ENCODE measurements around the gene IFTAP. TPM values are rescaled to one million over a fixed set of nuclear protein-coding genes. Genes with fewer than 3 reads are reported as not detected.

The IFTAP gene
- total RNA-seq, 2 experiments from 2014 or later, result 1.5 to 1.8 TPM

DNA sequence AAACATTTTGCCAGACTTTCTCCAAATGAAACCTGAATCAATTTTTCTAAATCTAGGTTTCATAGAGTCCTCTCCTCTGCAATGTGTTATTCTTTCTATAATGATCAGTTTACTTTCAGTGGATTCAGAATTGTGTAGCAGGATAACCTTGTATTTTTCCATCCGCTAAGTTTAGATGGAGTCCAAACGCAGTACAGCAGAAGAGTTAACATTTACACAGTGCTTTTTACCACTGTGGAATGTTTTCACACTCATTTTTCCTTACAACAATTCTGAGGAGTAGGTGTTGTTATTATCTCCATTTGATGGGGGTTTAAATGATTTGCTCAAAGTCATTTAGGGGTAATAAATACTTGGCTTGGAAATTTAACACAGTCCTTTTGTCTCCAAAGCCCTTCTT, 16.9 kb upstream of the IFTAP start:
- H3K4me1 Mint-ChIP-seq, result no peaks in the 10 kb centered on the region

GRCh38 chr11:36577859-36578258, 16.4 kb upstream of the IFTAP start:
- Mint-ChIP-seq H3K4me3 (no peak overlapping the region), H3K27me3 (peaks cover 12% of the 10 kb centered on the region), H3K4me1 (no peaks in the 10 kb centered on the region), H3K36me3 (ENCODE audit: low read depth) (no peaks in the 10 kb centered on the region), H3K9me3 (no peaks in the 10 kb centered on the region), H3K27ac (no peak overlapping the region)
- DNase-seq, result no peak
- CTCF ChIA-PET, result no interaction called here
- POLR2A ChIA-PET, result no interaction called here

More for the DNA sequence above, 16.9 kb upstream of the IFTAP start:
- CTCF ChIA-PET, result no interaction called here
- H3K27ac Mint-ChIP-seq, result no peak overlapping the region
- peaks cover 17% of the 10 kb centered on the region for H3K27me3 Mint-ChIP-seq
- no peaks in the 10 kb centered on the region for H3K9me3 Mint-ChIP-seq
- POLR2A ChIA-PET, result no interaction called here
- no peak overlapping the region for H3K4me3 Mint-ChIP-seq
- no peak for DNase-seq
- no peaks in the 10 kb centered on the region for H3K36me3 Mint-ChIP-seq (ENCODE audit: low read depth)

DNA sequence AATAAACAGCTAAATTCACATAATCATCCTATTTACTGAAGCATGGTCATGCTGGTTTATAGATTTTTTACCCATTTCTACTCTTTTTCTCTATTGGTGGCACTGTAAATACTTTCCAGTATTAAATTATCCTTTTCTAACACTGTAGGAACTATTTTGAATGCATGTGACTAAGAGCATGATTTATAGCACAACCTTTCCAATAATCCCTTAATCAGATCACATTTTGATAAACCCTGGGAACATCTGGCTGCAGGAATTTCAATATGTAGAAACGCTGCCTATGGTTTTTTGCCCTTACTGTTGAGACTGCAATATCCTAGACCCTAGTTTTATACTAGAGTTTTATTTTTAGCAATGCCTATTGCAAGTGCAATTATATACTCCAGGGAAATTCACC, 15.8 kb upstream of the IFTAP start:
- CTCF ChIA-PET, result no interaction called here
- H3K4me1 Mint-ChIP-seq, result no peaks in the 10 kb centered on the region

DNA sequence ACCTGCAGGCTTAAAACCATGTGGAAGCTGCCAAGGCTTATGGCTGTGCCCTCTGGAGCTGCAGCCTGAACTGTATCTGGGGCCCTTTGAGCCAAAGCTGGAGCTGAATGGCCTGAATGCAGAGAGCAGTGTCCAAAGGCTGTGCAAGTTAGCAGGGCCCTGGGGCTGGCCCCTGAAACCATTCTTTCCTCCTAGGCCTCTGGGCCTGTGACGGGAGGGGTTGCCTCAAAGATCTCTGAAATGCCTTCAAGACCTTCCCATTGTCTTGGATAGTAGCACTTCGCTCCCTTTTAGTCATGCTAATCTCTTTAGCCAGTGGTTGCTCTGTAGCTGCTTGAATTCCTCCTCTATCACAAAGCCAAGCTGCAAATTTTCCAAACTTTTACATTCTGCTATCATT, 12.8 kb upstream of the IFTAP start:
- POLR2A ChIA-PET, result no interaction called here
- Mint-ChIP-seq H3K9me3 (no peaks in the 10 kb centered on the region), H3K27ac (no peak overlapping the region), H3K27me3 (peaks cover 10% of the 10 kb centered on the region), H3K4me3 (no peak overlapping the region), H3K36me3 (ENCODE audit: low read depth) (no peaks in the 10 kb centered on the region), H3K4me1 (no peaks in the 10 kb centered on the region)
- no peak for DNase-seq
- CTCF ChIA-PET, result no interaction called here

More for the DNA sequence above, 15.8 kb upstream of the IFTAP start:
- H3K36me3 Mint-ChIP-seq (ENCODE audit: low read depth), result no peaks in the 10 kb centered on the region
- peaks cover 12% of the 10 kb centered on the region for H3K27me3 Mint-ChIP-seq
- no peak overlapping the region for H3K27ac Mint-ChIP-seq
- DNase-seq, result no peak
- H3K4me3 Mint-ChIP-seq, result no peak overlapping the region
- POLR2A ChIA-PET, result no interaction called here
- no peaks in the 10 kb centered on the region for H3K9me3 Mint-ChIP-seq

- Mint-ChIP-seq H3K27me3 (peaks cover 13% of the 10 kb centered on the region), H3K4me3 (no peak overlapping the region), H3K9me3 (no peaks in the 10 kb centered on the region), H3K4me1 (no peaks in the 10 kb centered on the region), H3K36me3 (ENCODE audit: low read depth) (no peaks in the 10 kb centered on the region), H3K27ac (no peak overlapping the region)
- DNase-seq, result no peak
- CTCF ChIA-PET, result no interaction called here
- POLR2A ChIA-PET, result no interaction called here
These were observed 10.6 kb upstream of the IFTAP start for GRCh38 chr11:36583667-36584066.

DNA sequence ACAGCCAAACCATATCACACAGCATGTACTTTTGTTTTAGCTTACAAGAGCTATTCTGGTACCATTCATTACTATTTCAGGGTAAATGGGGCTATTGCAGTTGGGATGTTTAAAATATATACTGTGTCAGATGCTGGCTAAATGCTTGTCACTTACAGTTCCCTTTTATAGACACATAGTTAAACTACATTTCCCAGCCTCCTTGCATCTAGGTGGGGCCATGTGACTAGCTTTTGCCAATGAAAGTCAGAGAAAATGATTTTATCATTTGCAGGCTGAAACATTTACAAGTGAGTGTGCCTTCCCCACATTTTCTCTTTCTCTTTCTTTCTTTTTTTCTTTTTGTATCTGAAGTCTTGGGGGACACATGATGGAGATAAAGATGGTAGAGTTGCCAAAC, 7.8 kb upstream of the IFTAP start:
- H3K4me3 Mint-ChIP-seq, result no peak overlapping the region
- peaks cover 22% of the 10 kb centered on the region for H3K27me3 Mint-ChIP-seq
- CTCF ChIA-PET, result interaction anchor here (1.5 to 1.9 kb wide), 2 partner anchors 20 to 23 kb away, joined by 3 to 6 read pairs; no protein-coding TSS in a partner anchor
- H3K9me3 Mint-ChIP-seq, result no peaks in the 10 kb centered on the region
- H3K4me1 Mint-ChIP-seq, result no peaks in the 10 kb centered on the region
- H3K36me3 Mint-ChIP-seq (ENCODE audit: low read depth), result no peaks in the 10 kb centered on the region
- DNase-seq, result no peak
- POLR2A ChIA-PET, result interaction anchor here (0.5 kb wide), 1 partner anchor 254 kb away, joined by 3 read pairs; no protein-coding TSS in a partner anchor
- no peak overlapping the region for H3K27ac Mint-ChIP-seq

DNA sequence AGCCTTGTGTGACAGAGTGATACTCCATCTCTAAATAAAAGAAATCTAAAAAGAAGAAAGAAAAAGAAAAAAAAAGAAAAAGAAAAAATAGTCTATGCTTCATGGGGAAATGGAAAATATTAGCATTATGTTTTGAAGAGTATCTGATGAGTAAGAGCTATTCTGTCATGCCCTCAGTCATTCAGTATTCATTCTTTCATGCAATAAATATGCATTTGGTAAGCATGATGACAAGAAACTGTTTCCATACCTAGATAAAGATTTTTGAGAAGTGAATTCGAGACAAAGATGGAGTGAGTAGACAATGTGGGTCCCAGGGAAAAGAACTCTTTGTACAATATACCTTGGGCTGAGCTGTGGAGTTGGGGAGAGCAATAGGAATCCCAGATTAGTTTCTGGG, 6.2 kb upstream of the IFTAP start:
- ChIA-PET POLR2A (no interaction called here), CTCF (no interaction called here)
- DNase-seq, result no peak
- no peaks in the 10 kb centered on the region for H3K36me3 Mint-ChIP-seq (ENCODE audit: low read depth)
- no peaks in the 10 kb centered on the region for H3K9me3 Mint-ChIP-seq
- peaks cover 30% of the 10 kb centered on the region for H3K27me3 Mint-ChIP-seq
- H3K4me1 Mint-ChIP-seq, result no peaks in the 10 kb centered on the region
- H3K27ac Mint-ChIP-seq, result no peak overlapping the region
- no peak overlapping the region for H3K4me3 Mint-ChIP-seq

- Mint-ChIP-seq H3K4me3 (no peak overlapping the region), H3K4me1 (peaks cover 6% of the 10 kb centered on the region), H3K36me3 (ENCODE audit: low read depth) (no peaks in the 10 kb centered on the region), H3K27ac (no peak overlapping the region), H3K27me3 (peaks cover 49% of the 10 kb centered on the region), H3K9me3 (no peaks in the 10 kb centered on the region)
- DNase-seq, result no peak
- ChIA-PET CTCF (interaction anchor here (1.2 kb wide), 1 partner anchor 11 kb away, joined by 4 read pairs; no protein-coding TSS in a partner anchor), POLR2A (no interaction called here)
These were observed 3.8 kb upstream of the IFTAP start for GRCh38 chr11:36590513-36590912.

- Mint-ChIP-seq H3K4me3 (no peak overlapping the region), H3K36me3 (ENCODE audit: low read depth) (no peaks in the 10 kb centered on the region), H3K27me3 (peaks cover 49% of the 10 kb centered on the region), H3K4me1 (peaks cover 6% of the 10 kb centered on the region), H3K27ac (no peak overlapping the region), H3K9me3 (no peaks in the 10 kb centered on the region)
- no peak for DNase-seq
- CTCF ChIA-PET, result no interaction called here
- POLR2A ChIA-PET, result no interaction called here
These were observed 2.9 kb upstream of the IFTAP start for GRCh38 chr11:36591433-36591832.

GRCh38 chr11:36596880-36597279, 2.6 kb downstream of the IFTAP start:
- DNase-seq, result no peak
- Mint-ChIP-seq H3K27ac (no peak overlapping the region), H3K4me1 (peaks cover 9% of the 10 kb centered on the region), H3K9me3 (no peaks in the 10 kb centered on the region), H3K4me3 (no peak overlapping the region), H3K36me3 (ENCODE audit: low read depth) (no peaks in the 10 kb centered on the region), H3K27me3 (peaks cover 27% of the 10 kb centered on the region)
- POLR2A ChIA-PET, result no interaction called here
- CTCF ChIA-PET, result no interaction called here

DNA sequence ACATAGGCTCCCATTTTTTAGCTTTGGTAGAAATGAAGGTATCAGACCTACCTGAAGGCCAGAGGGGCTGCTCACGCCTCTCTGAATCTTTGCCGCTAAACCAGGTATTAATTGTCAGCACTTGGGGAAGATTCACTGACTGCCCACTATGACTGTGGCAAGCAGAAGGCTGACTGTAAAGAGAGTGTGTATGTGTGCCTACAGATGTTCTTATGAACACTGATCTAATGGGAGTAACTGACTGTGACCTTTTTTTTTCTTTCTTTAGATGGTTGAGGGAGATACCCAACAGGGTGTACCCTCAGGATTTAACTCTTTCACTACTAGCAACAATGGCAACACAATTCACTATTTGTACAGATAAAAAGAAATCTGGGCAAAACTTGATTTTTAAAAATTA, 3.7 kb downstream of the IFTAP start, which contains the start of gene RAG2:
Gene RAG2, minus strand, starts transcription at position 186 of the 400 bp plus-strand sequence. CDS start 4,068 bp downstream, outside the sequence.
- Mint-ChIP-seq H3K27ac (no peak within 1 kb of the TSS), H3K4me3 (no peak within 1 kb of the TSS), H3K4me1 (peaks cover 9% of the 10 kb centered on the region), H3K9me3 (no peaks in the 10 kb centered on the region), H3K27me3 (peaks cover 26% of the 10 kb centered on the region), H3K36me3 (ENCODE audit: low read depth) (no peaks in the 10 kb centered on the region)
- no peak for DNase-seq
- CTCF ChIA-PET, result no interaction called here
- POLR2A ChIA-PET, result no interaction called here

- peaks cover 2% of the 10 kb centered on the region for H3K4me1 Mint-ChIP-seq
- no peaks in the 10 kb centered on the region for H3K36me3 Mint-ChIP-seq (ENCODE audit: low read depth)
- no peaks in the 10 kb centered on the region for H3K9me3 Mint-ChIP-seq
- no peak overlapping the region for H3K27ac Mint-ChIP-seq
- DNase-seq, result no peak
- no peak overlapping the region for H3K4me3 Mint-ChIP-seq
- POLR2A ChIA-PET, result no interaction called here
- peaks cover 7% of the 10 kb centered on the region for H3K27me3 Mint-ChIP-seq
- CTCF ChIA-PET, result no interaction called here
These were observed 5.9 kb downstream of the IFTAP start for GRCh38 chr11:36600180-36600579.

DNA sequence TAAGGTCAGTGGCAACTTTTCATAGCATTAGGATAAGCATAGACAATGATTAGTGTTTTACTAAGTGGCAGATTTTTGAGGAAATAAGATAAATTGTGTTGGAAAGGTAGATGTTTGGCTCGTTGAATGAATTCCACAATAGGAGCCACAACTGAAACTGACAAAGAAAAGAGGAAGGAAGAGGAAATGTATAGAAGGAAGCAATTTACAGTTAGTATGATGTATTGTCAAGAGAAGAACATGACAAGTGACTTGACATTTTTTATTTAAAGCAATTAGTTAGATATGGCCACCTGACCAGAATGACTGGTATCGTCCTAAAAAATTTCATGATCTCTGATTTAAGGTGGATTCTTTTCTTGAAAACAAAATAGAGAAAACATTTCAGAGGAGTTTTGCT, 6.9 kb downstream of the IFTAP start:
- CTCF ChIA-PET, result no interaction called here
- no peak overlapping the region for H3K27ac Mint-ChIP-seq
- no peak for DNase-seq
- peaks cover 10% of the 10 kb centered on the region for H3K27me3 Mint-ChIP-seq
- POLR2A ChIA-PET, result no interaction called here
- H3K4me1 Mint-ChIP-seq, result peaks cover 2% of the 10 kb centered on the region
- no peaks in the 10 kb centered on the region for H3K36me3 Mint-ChIP-seq (ENCODE audit: low read depth)
- H3K4me3 Mint-ChIP-seq, result no peak overlapping the region
- H3K9me3 Mint-ChIP-seq, result no peaks in the 10 kb centered on the region

DNA sequence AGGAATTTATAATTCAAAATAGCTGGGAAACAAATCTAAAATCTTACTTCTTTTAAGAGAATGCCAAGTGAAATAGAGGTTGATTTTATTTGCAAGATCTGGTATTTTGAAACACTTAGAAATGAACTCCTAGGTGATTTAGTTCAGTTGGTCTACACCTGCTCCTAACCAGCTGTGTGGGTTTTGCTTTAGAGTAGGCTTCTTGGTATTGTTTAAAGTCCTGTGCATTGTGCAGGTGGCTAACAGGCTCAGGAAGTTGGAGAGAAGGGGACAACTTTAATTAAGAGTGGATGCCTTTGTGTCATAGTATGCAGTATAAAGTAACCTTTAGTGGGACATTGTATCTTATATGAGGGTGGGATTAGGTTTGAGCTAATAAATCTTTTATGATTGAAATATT, 7.8 kb downstream of the IFTAP start:
- Mint-ChIP-seq H3K4me3 (no peak overlapping the region), H3K36me3 (ENCODE audit: low read depth) (no peaks in the 10 kb centered on the region), H3K27me3 (peaks cover 8% of the 10 kb centered on the region), H3K4me1 (no peaks in the 10 kb centered on the region), H3K27ac (no peak overlapping the region), H3K9me3 (no peaks in the 10 kb centered on the region)
- ChIA-PET CTCF (interaction anchor here (1.0 kb wide), 1 partner anchor 12 kb away, joined by 4 read pairs; no protein-coding TSS in a partner anchor), POLR2A (no interaction called here)
- no peak for DNase-seq

Measured in activated CD4-positive, alpha-beta T cell treated with anti-CD3 and anti-CD28 coated beads, Interleukin-2, amount 10 ng/mL, durations not matched to agents 7 days and 5 days (primary cell).